ENCODE measurements around the gene SSC5D.

Gene SSC5D

GRCh38 chr19:55508120-55508519, 19.9 kb downstream of the SSC5D start:
- POLR2A ChIA-PET, result interaction anchor here (0.7 to 1.2 kb wide), 3 partner anchors 98 to 117 kb away, joined by 3 to 5 read pairs (median 3); partner anchors contain the start of gene UBE2S
- no peak overlapping the region for H3K27ac ChIP-seq (ENCODE audit: extremely low read depth, low read depth, low read length)
- CTCF ChIA-PET, result interaction anchor here (0.6 to 12.1 kb wide), 5 partner anchors 8 to 99 kb away, joined by 3 to 152 read pairs (median 5); partner anchors contain the start of gene ZNF628
- TF ChIP-seq ZNF843 (tag by site-specific recombination; IDR thresholded peaks at IDR 0.05) (no peak), ZNF510 (tag by site-specific recombination; IDR thresholded peaks at IDR 0.05; ENCODE audit: insufficient replicate concordance) (no peak), CTCF (tag by site-specific recombination; IDR thresholded peaks at IDR 0.05) (no peak), ZNF549 (tag by site-specific recombination; IDR thresholded peaks at IDR 0.05) (no peak), ZBTB7A (tag by site-specific recombination; IDR thresholded peaks at IDR 0.05; ENCODE audit: low read depth) (no peak), PRDM4 (tag by site-specific recombination; IDR thresholded peaks at IDR 0.05) (no peak), ZNF366 (tag by site-specific recombination; conservative IDR thresholded peaks at IDR 0.05) (no peak), ZNF18 (tag by site-specific recombination; IDR thresholded peaks at IDR 0.05) (no peak), ZIC2 (tag by site-specific recombination; IDR thresholded peaks at IDR 0.05) (no peak), ZNF488 (tag by site-specific recombination; IDR thresholded peaks at IDR 0.05) (no peak), ZNF791 (tag by site-specific recombination; IDR thresholded peaks at IDR 0.05) (no peak), ZNF155 (tag by site-specific recombination; IDR thresholded peaks at IDR 0.05) (no peak), ZBTB17 (tag by site-specific recombination; IDR thresholded peaks at IDR 0.05) (no peak)
- H3K4me1 ChIP-seq (ENCODE audit: control insufficient read depth, insufficient read depth, low read length), result no peaks in the 10 kb centered on the region
- H3K36me3 ChIP-seq (ENCODE audit: control insufficient read depth in 2 of 2, insufficient read depth in 1 of 2, low read length in 2 of 2), result no peaks in the 10 kb centered on the region; a peak in 1 of 3 replicates
- H3K4me3 ChIP-seq (ENCODE audit: low read depth, low read length), result no peak overlapping the region
- H3K9me3 ChIP-seq (ENCODE audit: control insufficient read depth, insufficient read depth, low read depth, low read length), result no peaks in the 10 kb centered on the region

- Histone ChIP-seq H3K36me3 (ENCODE audit: control insufficient read depth in 2 of 2, insufficient read depth in 1 of 2, low read length in 2 of 2) (no peaks in the 10 kb centered on the region), H3K27ac (ENCODE audit: extremely low read depth, low read depth, low read length) (no peak overlapping the region), H3K9me3 (ENCODE audit: control insufficient read depth, insufficient read depth, low read depth, low read length) (no peaks in the 10 kb centered on the region), H3K4me3 (ENCODE audit: low read depth, low read length) (peak overlapping the region; percentile 37), H3K4me1 (ENCODE audit: control insufficient read depth, insufficient read depth, low read length) (no peaks in the 10 kb centered on the region)
- CTCF ChIA-PET, result interaction anchor here (0.6 to 5.0 kb wide), 26 partner anchors 9 to 636 kb away, joined by 3 to 50 read pairs (median 4); partner anchors contain the start of genes FIZ1, ZNF784 and ZNF865
- POLR2A ChIA-PET, result interaction anchor here (0.8 to 1.2 kb wide), 2 partner anchors 55 to 107 kb away, joined by 3 read pairs; partner anchors contain the start of genes ISOC2 and ZNF784
- no peak for TF ChIP-seq GLI2 (tag by site-specific recombination; IDR thresholded peaks at IDR 0.05; ENCODE audit: borderline replicate concordance, low read depth)
- no peak for TF ChIP-seq ZBTB8A (tag by site-specific recombination; IDR thresholded peaks at IDR 0.05)
- no peak for TF ChIP-seq ZNF140 (tag by site-specific recombination; IDR thresholded peaks at IDR 0.05)
- no peak for TF ChIP-seq ZNF280D (tag by site-specific recombination; IDR thresholded peaks at IDR 0.05)
- TF ChIP-seq ATF2 (tag by site-specific recombination; IDR thresholded peaks at IDR 0.05; ENCODE audit: low read depth), result no peak
- 0 out of 2 replicates have a peak, but pooled peaks have one; percentile 25 for TF ChIP-seq ZNF544 (tag by site-specific recombination; IDR thresholded peaks at IDR 0.05)
- TF ChIP-seq ZBTB26 (tag by site-specific recombination; optimal IDR thresholded peaks at IDR 0.05), result peak; percentile 65
These were observed 28.8 kb downstream of the SSC5D start for GRCh38 chr19:55516878-55517620.
